GM23248 (cell line): Measurements from ENCODE around the gene SALL3. TPM values are rescaled to one million over a fixed set of nuclear protein-coding genes. Genes with fewer than 3 reads are reported as not detected.

Experiments used
- DNase-seq: peaks from one replicate; pipeline ENCODE4 v3.0.0-alpha.2; 2015
- H2AFZ ChIP-seq: fragments of 200-600 bp; sonication (generic); 2 replicates; pipeline ENCODE4 v1.6.1; 2016; ENCODE audit warnings: antibody characterized with exemption
- H3F3A ChIP-seq: fragments of 200-600 bp; sonication (generic); 2 replicates; pipeline ENCODE4 v1.6.1; 2016; ENCODE audit warnings: mild to moderate bottlenecking, antibody characterized with exemption, mixed run types; ENCODE audit not compliant: insufficient read depth
- H3K27ac ChIP-seq: fragments of 200-600 bp; sonication (generic); 2 replicates; pipeline ENCODE4 v1.5.1; 2016; ENCODE audit warnings: mild to moderate bottlenecking
- H3K27me3 ChIP-seq: fragments of 200-600 bp; sonication (generic); replicated peaks from 2 replicates; pipeline ENCODE4 v1.6.1; 2016; ENCODE audit warnings: mild to moderate bottlenecking; ENCODE audit not compliant: insufficient read depth
- H3K36me3 ChIP-seq: fragments of 200-600 bp; sonication (generic); 2 replicates; pipeline ENCODE4 v1.6.1; 2016; ENCODE audit warnings: low read depth, mild to moderate bottlenecking
- H3K4me1 ChIP-seq: fragments of 200-600 bp; sonication (generic); 2 replicates; pipeline ENCODE4 v1.6.1; 2016; ENCODE audit warnings: mild to moderate bottlenecking; ENCODE audit not compliant: insufficient read depth
- H3K4me2 ChIP-seq: fragments of 200-600 bp; sonication (generic); one replicate; pipeline ENCODE4 v1.6.1; 2016; ENCODE audit warnings: mild to moderate bottlenecking; ENCODE audit not compliant: unreplicated experiment
- H3K4me3 ChIP-seq: fragments of 200-600 bp; sonication (generic); 2 replicates; pipeline ENCODE4 v1.5.1; 2016; ENCODE audit warnings: mild to moderate bottlenecking
- H3K79me2 ChIP-seq: fragments of 200-600 bp; sonication (generic); 2 replicates; pipeline ENCODE4 v1.6.1; 2016; ENCODE audit warnings: mild to moderate bottlenecking; ENCODE audit not compliant: insufficient read depth
- H3K9ac ChIP-seq: fragments of 200-600 bp; sonication (generic); 2 replicates; pipeline ENCODE4 v1.6.1; 2016; ENCODE audit warnings: mild to moderate bottlenecking
- H3K9me2 ChIP-seq: fragments of 200-600 bp; sonication (generic); 2 replicates; pipeline ENCODE4 v1.6.1; 2016; ENCODE audit warnings: mixed run types, mild to moderate bottlenecking, moderate library complexity; ENCODE audit not compliant: insufficient read depth
- H3K9me3 ChIP-seq: fragments of 200-600 bp; sonication (generic); one replicate; pipeline ENCODE4 v1.6.1; 2017; ENCODE audit warnings: low read depth
- H4K20me1 ChIP-seq: fragments of 200-600 bp; sonication (generic); 2 replicates; pipeline ENCODE4 v1.6.0; 2016; ENCODE audit not compliant: insufficient read depth
- EZH2 ChIP-seq: fragments of 200-600 bp; sonication (generic); IDR thresholded peaks from 2 replicates; pipeline ENCODE4 v1.6.1; 2018; ENCODE audit warnings: antibody characterized with exemption, mild to moderate bottlenecking; ENCODE audit not compliant: insufficient read depth, poor library complexity, severe bottlenecking
- EZH2phosphoT487 ChIP-seq: fragments of 200-600 bp; sonication (generic); IDR thresholded peaks from 2 replicates; pipeline ENCODE4 v1.6.1; 2018; ENCODE audit warnings: antibody characterized with exemption, moderate library complexity, mild to moderate bottlenecking, low read depth; ENCODE audit not compliant: insufficient read depth
- WGBS, 2 experiments: methylation state at CpG; one replicate each; pipeline ENCODE4 v1.1.6; 2015 to 2017; ENCODE audit warnings: low lambda C conversion rate in 2 of 2, low coverage in 1 of 2; ENCODE audit errors: missing lambda C conversion rate in 2 of 2; 5-methylcytosine and 5-hydroxymethylcytosine counted together
- in situ Hi-C: fragments of 300-500 bp; cut with MboI; formaldehyde crosslinking; loops from 2 replicates; pipeline ENCODE4 v1.15.0; 2020
- polyA plus RNA-seq: library from polyadenylated mRNA; unstranded; fragments of >200 nt; fragmentation: Nextera tagmentation; extraction: Ambion mirVana; gene quantifications from 2 replicates; pipeline ENCODE4 v1.2.1, GENCODE V29; 2016
- total RNA-seq: library from RNA; depleted of rRNA; stranded (reverse); fragments of >200 nt; shearing (Covaris generic); gene quantifications from 2 replicates; pipeline ENCODE4 v1.2.3, GENCODE V29; 2014

Gene SALL3
- total and polyA plus RNA-seq, 2 experiments from 2014 or later, result not detected

GRCh38 chr18:78991446-78991845, 11.8 kb downstream of the SALL3 start:
- in situ Hi-C loops, result no loop called here
- 30 to 32% methylated on average over 13 of the region's 13 CpGs for WGBS, 2 experiments
- Histone ChIP-seq H3F3A (no peaks in the 10 kb centered on the region), H3K9me3 (no peaks in the 10 kb centered on the region), H3K79me2 (no peaks in the 10 kb centered on the region), H3K9ac (no peak overlapping the region), H2AFZ (no peak overlapping the region), H3K4me2 (no peak overlapping the region), H3K4me3 (no peak overlapping the region), H3K27me3 (peaks cover 10% of the 10 kb centered on the region), H4K20me1 (no peaks in the 10 kb centered on the region), H3K9me2 (no peaks in the 10 kb centered on the region), H3K4me1 (no peaks in the 10 kb centered on the region), H3K36me3 (no peaks in the 10 kb centered on the region), H3K27ac (no peak overlapping the region)
- DNase-seq, result no peak
- TF ChIP-seq EZH2phosphoT487 (no peak), EZH2 (no peak)

GRCh38 chr18:78992041-78993011, 12.7 kb downstream of the SALL3 start:
- Histone ChIP-seq H3K79me2 (no peaks in the 10 kb centered on the region), H3K4me1 (no peaks in the 10 kb centered on the region), H3K9me2 (no peaks in the 10 kb centered on the region), H3K9ac (no peak overlapping the region), H2AFZ (no peak overlapping the region), H3K36me3 (no peaks in the 10 kb centered on the region), H3K27ac (no peak overlapping the region), H3K9me3 (no peaks in the 10 kb centered on the region), H3K4me3 (no peak overlapping the region), H3K27me3 (peaks cover 2% of the 10 kb centered on the region), H3K4me2 (no peak overlapping the region), H3F3A (no peaks in the 10 kb centered on the region), H4K20me1 (no peaks in the 10 kb centered on the region)
- no peak for DNase-seq
- in situ Hi-C loops, result no loop called here
- WGBS, 2 experiments, result 94 to 95% methylated on average over 32 to 124 of the region's 129 CpGs
- TF ChIP-seq EZH2 (no peak), EZH2phosphoT487 (no peak)

- Histone ChIP-seq H3K9ac (no peak overlapping the region), H2AFZ (no peak overlapping the region), H3K4me1 (no peaks in the 10 kb centered on the region), H3K4me3 (no peak overlapping the region), H3K9me3 (no peaks in the 10 kb centered on the region), H3K79me2 (no peaks in the 10 kb centered on the region), H3K9me2 (no peaks in the 10 kb centered on the region), H3K27ac (no peak overlapping the region), H3K36me3 (no peaks in the 10 kb centered on the region), H4K20me1 (no peaks in the 10 kb centered on the region), H3K27me3 (no peaks in the 10 kb centered on the region; the same call in 1 of the 2 replicates), H3K4me2 (no peak overlapping the region), H3F3A (no peaks in the 10 kb centered on the region)
- in situ Hi-C loops, result no loop called here
- no peak for DNase-seq
- TF ChIP-seq EZH2 (no peak), EZH2phosphoT487 (no peak)
- 91 to 94% methylated on average over 51 to 90 of the region's 90 CpGs for WGBS, 2 experiments
These were observed 13.7 kb downstream of the SALL3 start for GRCh38 chr18:78993014-78993926.

GRCh38 chr18:78994000-78994399, 14.4 kb downstream of the SALL3 start:
- no peak overlapping the region for H3K27ac ChIP-seq
- 92 to 95% methylated on average over 34 to 36 of the region's 37 CpGs for WGBS, 2 experiments
- in situ Hi-C loops, result no loop called here

More at GRCh38 chr18:78994000-78994399, 14.4 kb downstream of the SALL3 start:
- H3K9me2 ChIP-seq, result no peaks in the 10 kb centered on the region
- H3K27me3 ChIP-seq, result no peaks in the 10 kb centered on the region; the same call in 1 of the 2 replicates
- H3F3A ChIP-seq, result no peaks in the 10 kb centered on the region
- no peak overlapping the region for H2AFZ ChIP-seq
- no peaks in the 10 kb centered on the region for H4K20me1 ChIP-seq
- H3K9ac ChIP-seq, result no peak overlapping the region
- no peaks in the 10 kb centered on the region for H3K4me1 ChIP-seq
- TF ChIP-seq EZH2phosphoT487 (no peak), EZH2 (no peak)
- no peaks in the 10 kb centered on the region for H3K79me2 ChIP-seq
- no peaks in the 10 kb centered on the region for H3K36me3 ChIP-seq
- H3K4me3 ChIP-seq, result no peak overlapping the region
- no peaks in the 10 kb centered on the region for H3K9me3 ChIP-seq
- DNase-seq, result no peak
- H3K4me2 ChIP-seq, result no peak overlapping the region
